Aorta (tissue), 5 donors: Measurements from ENCODE around the gene ANP32B. TPM values are rescaled to one million over a fixed set of nuclear protein-coding genes. Genes with fewer than 3 reads are reported as not detected.

ENCODE experiments used
- ATAC-seq: fragments of 200-7000 bp; cut with Tn5 transposase; one replicate; pipeline ENCODE4 v1.9.1; 2022; ENCODE audit warnings: moderate library complexity; ENCODE audit not compliant: low FRiP score
- DNase-seq, 2 donors: peaks; one replicate each; pipeline ENCODE4 v3.0.0-alpha.2; 2020
- H3K27ac ChIP-seq, 2 donors: one replicate each; pipeline ENCODE4 v1.5.1; 2013; ENCODE audit warnings: low read length in 2 of 2, mild to moderate bottlenecking in 2 of 2, moderate library complexity in 2 of 2, control low read depth in 1 of 2, inconsistent platforms in 1 of 2, low read depth in 1 of 2
- H3K27me3 ChIP-seq, 2 donors: one replicate each; pipeline ENCODE4 v1.6.1; 2013; ENCODE audit warnings: control low read depth in 1 of 2, low read length in 1 of 2, mild to moderate bottlenecking in 1 of 2, moderate library complexity in 1 of 2; ENCODE audit not compliant: insufficient read depth in 2 of 2, control insufficient read depth in 1 of 2
- H3K36me3 ChIP-seq, 2 donors: one replicate each; pipeline ENCODE4 v1.6.1; 2013; ENCODE audit warnings: control low read depth in 1 of 2, low read length in 1 of 2, mild to moderate bottlenecking in 1 of 2; ENCODE audit not compliant: insufficient read depth in 2 of 2, control insufficient read depth in 1 of 2
- H3K4me1 ChIP-seq, 2 donors: one replicate each; pipeline ENCODE4 v1.6.1; 2013; ENCODE audit warnings: low read length in 2 of 2, control low read depth in 1 of 2, mild to moderate bottlenecking in 1 of 2, moderate library complexity in 1 of 2; ENCODE audit not compliant: insufficient read depth in 2 of 2, control insufficient read depth in 1 of 2
- H3K4me3 ChIP-seq, 2 donors: one replicate each; pipeline ENCODE4 v1.5.1; 2013; ENCODE audit warnings: low read length in 2 of 2, control low read depth in 1 of 2, mild to moderate bottlenecking in 1 of 2
- H3K9me3 ChIP-seq: one replicate; pipeline ENCODE4 v1.6.1; 2013; ENCODE audit warnings: mild to moderate bottlenecking, low read length; ENCODE audit not compliant: control insufficient read depth
- WGBS, 2 donors: extraction: QIAGEN DNeasy Blood & Tissue Kit; methylation state at CpG; one replicate each; pipeline ENCODE4 v1.1.7; 2013; 5-methylcytosine and 5-hydroxymethylcytosine counted together
- intact Hi-C, 2 donors: fragments of 100-400 bp; cut with DNase I; formaldehyde crosslinking; loops; one replicate each; pipeline versions ENCODE4 v1.14.2 to v1.15.0; 2022
- polyA plus RNA-seq, 2 donors: library from polyadenylated mRNA; stranded (reverse); fragments of 200-250 nt; gene quantifications; one replicate each; pipeline ENCODE4 v1.2.3, GENCODE V29; 2013
- total RNA-seq, 2 donors: library from RNA; stranded (reverse); fragmentation: NEBNext Ultra II Directional; extraction: Animal tissue kit (Norgen Biotek cat#: 25700); gene quantifications; one replicate each; pipeline ENCODE4 v1.2.1, GENCODE V29; 2021
- donor health status: healthy with polysubstance abuse.
- donor health status: Bipolar disorder and iron deficiency.
- donor health status: DM: no; HTN: no; CAD: no.
- donor health status: DM: no; HTN: no; CAD: no.
- donor health status: DM: yes; HTN: yes; CAD: no.

ANP32B gene
- total and polyA plus RNA-seq, 4 donors = 98.6 to 350 (median 121) TPM

DNA sequence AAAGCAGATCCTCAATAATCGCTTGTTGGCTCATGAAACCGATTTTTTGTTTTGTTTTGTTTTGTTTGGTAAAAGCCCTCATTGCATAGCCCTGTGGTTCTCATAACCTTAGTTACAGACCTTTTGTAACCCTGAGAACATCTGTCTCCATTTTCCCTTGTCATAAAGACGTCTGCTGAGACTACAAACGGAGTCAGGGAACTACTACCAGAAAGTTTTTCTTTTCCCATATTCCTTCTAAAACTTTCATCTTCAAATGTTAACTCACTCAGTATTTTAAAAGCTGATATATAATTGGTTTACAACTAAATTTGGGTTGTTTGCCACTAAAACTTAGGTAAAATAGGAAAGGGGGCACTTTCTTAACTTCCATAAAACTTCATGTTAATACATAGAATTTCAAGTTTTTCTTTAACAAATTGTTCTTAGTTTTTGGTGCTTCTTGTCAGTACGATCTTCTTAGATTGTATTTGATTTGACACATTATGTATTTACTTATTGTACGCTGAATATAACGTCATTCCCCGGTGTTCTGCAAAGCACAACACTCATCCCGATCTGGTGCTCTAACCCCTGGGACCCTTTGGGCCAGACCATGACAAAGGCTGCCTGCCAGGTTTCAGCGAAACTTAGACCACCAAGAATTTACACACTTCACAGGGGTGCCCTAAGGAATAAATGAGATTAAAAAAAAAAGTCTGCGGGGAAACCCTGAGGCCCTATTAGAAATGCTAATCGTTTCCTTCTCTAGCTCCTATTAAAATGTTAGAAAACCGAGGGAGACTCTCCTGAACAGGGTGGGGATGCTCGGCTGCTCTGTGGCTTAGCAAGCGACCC lies 1.1 kb upstream of the ANP32B start:
- WGBS, 2 donors = 49 to 53% methylated on average over 15 of the region's 15 CpGs
- no peaks in the 10 kb centered on the region for H3K36me3 ChIP-seq
- H3K9me3 ChIP-seq = no peaks in the 10 kb centered on the region
- H3K27me3 ChIP-seq = no peaks in the 10 kb centered on the region
- DNase-seq = no peak
- intact Hi-C loops = loop anchor here (2.0 to 10.0 kb wide), 4 partner anchors 40 to 275 kb away; partner anchors contain the start of genes TRMO (in 2 of the 2) and TBC1D2 (in 1 of the 2)
- H3K4me1 ChIP-seq = peaks cover 0 to 2% of the 10 kb centered on the region in 2 donors
- H3K27ac ChIP-seq = peak overlapping the region in 1 of 2 donors; percentile 7
- ATAC-seq = no peak
- peak overlapping the region; percentile 14 to 52 for H3K4me3 ChIP-seq

- intact Hi-C loops = loop anchor here (2.0 to 10.0 kb wide), 5 partner anchors 39 to 274 kb away; partner anchors contain the start of genes TRMO (in 2 of the 2), NANS (in 1 of the 2) and TBC1D2 (in 1 of the 2)
- ATAC-seq (peak; percentile 67), DNase-seq (peak; percentile 64 to 85)
- 1% methylated on average over 57 to 70 of the region's 70 CpGs for WGBS, 2 donors
- H3K4me1 ChIP-seq = peaks cover 0 to 2% of the 10 kb centered on the region in 2 donors
- H3K27ac ChIP-seq = peak overlapping the region; percentile 84 to 90
- no peaks in the 10 kb centered on the region for H3K9me3 ChIP-seq
- peak overlapping the region; percentile 98 for H3K4me3 ChIP-seq
- no peaks in the 10 kb centered on the region for H3K36me3 ChIP-seq
- H3K27me3 ChIP-seq = no peaks in the 10 kb centered on the region
Measured at GRCh38 chr9:97983589-97984187, 547 bp downstream of the ANP32B start.

- H3K4me1 ChIP-seq = peaks cover 0 to 5% of the 10 kb centered on the region in 2 donors
- H3K27me3 ChIP-seq = no peaks in the 10 kb centered on the region
- WGBS, 2 donors = 0 to 1% methylated on average over 81 to 116 of the region's 116 CpGs
- DNase-seq = peak; percentile 91 to 96
- H3K36me3 ChIP-seq = no peaks in the 10 kb centered on the region
- peak overlapping the region; percentile 98 for H3K4me3 ChIP-seq
- peak overlapping the region; percentile 84 to 90 for H3K27ac ChIP-seq
- intact Hi-C loops = loop anchor here (2.0 to 10.0 kb wide), 5 partner anchors 38 to 273 kb away; partner anchors contain the start of genes NANS (in 1 of the 2), TBC1D2 (in 1 of the 2) and TRMO (in 1 of the 2)
- no peaks in the 10 kb centered on the region for H3K9me3 ChIP-seq
- peak; percentile 43 for ATAC-seq
Measured at GRCh38 chr9:97984188-97985057, 1.3 kb downstream of the ANP32B start.

- no peaks in the 10 kb centered on the region for H3K27me3 ChIP-seq
- ATAC-seq (no peak), DNase-seq (peak; percentile 58 to 79)
- intact Hi-C loops = loop anchor here (2.0 to 10.0 kb wide), 3 partner anchors 52 to 72 kb away; partner anchors contain the start of genes NANS (in 1 of the 2) and TRMO (in 1 of the 2)
- peak overlapping the region; percentile 98 for H3K4me3 ChIP-seq
- H3K27ac ChIP-seq = peak overlapping the region; percentile 2 to 20
- no peaks in the 10 kb centered on the region for H3K36me3 ChIP-seq
- whole genome bisulfite sequencing, 2 donors = 4 to 7% methylated on average over 54 to 59 of the region's 59 CpGs
- peaks cover 0 to 8% of the 10 kb centered on the region in 2 donors for H3K4me1 ChIP-seq
- no peaks in the 10 kb centered on the region for H3K9me3 ChIP-seq
Measured at GRCh38 chr9:97985058-97985861, 2.1 kb downstream of the ANP32B start.

DNA sequence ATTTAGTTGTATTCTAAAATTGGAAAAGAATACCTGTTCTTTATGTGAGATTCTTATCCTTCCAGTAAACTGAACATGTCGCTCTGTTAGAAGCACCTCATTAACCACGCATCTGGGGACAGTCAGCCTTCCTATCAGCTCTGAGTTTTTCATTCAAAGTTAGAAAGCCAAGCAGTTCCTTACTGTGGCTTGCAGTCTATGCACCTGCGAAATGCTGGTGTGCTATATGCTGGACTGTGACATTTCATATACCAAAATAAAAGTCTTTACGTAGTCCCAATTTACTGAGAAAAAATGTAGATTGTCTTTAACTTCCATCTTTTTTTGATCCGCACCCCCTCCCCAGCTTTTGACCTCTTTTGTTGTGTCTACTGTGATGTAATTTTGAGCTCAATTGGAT lies 4.3 kb downstream of the ANP32B start:
- H3K27me3 ChIP-seq = no peaks in the 10 kb centered on the region
- H3K36me3 ChIP-seq = no peaks in the 10 kb centered on the region
- intact Hi-C loops = loop anchor here (5.0 to 10.0 kb wide), 2 partner anchors 50 to 63 kb away; partner anchors contain the start of gene TRMO (in 1 of the 2)
- no peak overlapping the region for H3K27ac ChIP-seq
- no peak overlapping the region for H3K4me3 ChIP-seq
- peaks cover 0 to 15% of the 10 kb centered on the region in 2 donors for H3K4me1 ChIP-seq
- no peaks in the 10 kb centered on the region for H3K9me3 ChIP-seq
- DNase-seq (no peak), ATAC-seq (no peak)
- 89 to 96% methylated on average over 5 of the region's 5 CpGs for WGBS, 2 donors

DNA sequence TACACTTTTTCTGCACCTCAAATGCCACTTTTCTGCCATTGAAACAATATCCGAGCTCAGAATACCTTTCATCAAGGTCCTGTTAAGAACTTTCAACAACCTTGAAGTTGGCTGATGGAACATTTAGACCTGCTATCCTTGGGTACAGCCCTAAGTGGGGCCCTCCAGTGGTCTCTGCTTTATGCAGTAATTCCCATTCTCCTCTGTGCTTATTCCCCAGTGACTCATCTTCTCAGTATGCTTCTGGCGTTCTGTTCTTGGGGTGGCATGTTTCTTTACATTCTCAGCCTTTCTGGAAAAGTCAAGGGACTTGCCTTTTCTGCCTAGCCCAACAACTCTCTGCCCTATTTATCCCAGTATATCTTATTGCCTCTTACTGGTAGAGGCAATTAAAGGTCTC lies 7.1 kb downstream of the ANP32B start:
- Histone ChIP-seq H3K4me3 (no peak overlapping the region), H3K9me3 (no peaks in the 10 kb centered on the region), H3K27me3 (no peaks in the 10 kb centered on the region), H3K4me1 (peaks cover 0 to 15% of the 10 kb centered on the region in 2 donors), H3K36me3 (no peaks in the 10 kb centered on the region), H3K27ac (no peak overlapping the region)
- DNase-seq (no peak), ATAC-seq (no peak)
- 20 to 24% methylated on average over 2 of the region's 2 CpGs for WGBS, 2 donors
- intact Hi-C loops = no loop called here

DNA sequence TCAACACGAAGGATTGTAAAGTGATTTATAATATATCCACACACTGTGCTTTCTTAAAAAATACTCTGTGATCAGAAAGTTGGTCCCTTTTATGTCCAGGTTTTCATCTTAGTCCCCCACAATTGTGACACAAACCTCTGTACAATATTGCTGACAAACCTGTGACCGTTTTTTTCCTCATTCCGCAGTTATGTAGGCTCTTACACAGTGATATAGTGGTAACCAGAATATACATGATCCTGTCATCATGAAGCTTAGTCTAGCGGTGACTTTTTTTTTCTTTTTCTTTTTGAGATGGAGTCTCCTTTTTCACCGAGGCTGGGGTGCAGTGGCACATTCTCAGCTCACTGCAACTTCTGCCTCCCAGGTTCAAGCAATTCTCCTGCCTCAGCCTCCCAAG lies 8.7 kb downstream of the ANP32B start:
- H3K27me3 ChIP-seq = no peaks in the 10 kb centered on the region
- H3K9me3 ChIP-seq = no peaks in the 10 kb centered on the region
- no peak overlapping the region for H3K4me3 ChIP-seq
- peaks cover 0 to 12% of the 10 kb centered on the region in 2 donors for H3K4me1 ChIP-seq
- intact Hi-C loops = no loop called here
- no peak for ATAC-seq
- no peak overlapping the region for H3K27ac ChIP-seq
- no peak for DNase-seq
- H3K36me3 ChIP-seq = no peaks in the 10 kb centered on the region
- 41 to 51% methylated on average over 5 of the region's 5 CpGs for WGBS, 2 donors
